ENCODE data around the gene PLCH2. TPM values are rescaled to one million over a fixed set of nuclear protein-coding genes. Genes with fewer than 3 reads are reported as not detected.
A peak's percentile ranks its signal among the peaks of the same experiment; 100 is the strongest.

Gene PLCH2
- total and polyA plus RNA-seq, 9 of the 15 experiments (the other 6 are each of a cell fraction or from before 2014, with no cell fraction given): 0.16 TPM; not detected in 8

GRCh38 chr1:2449636-2450454, 26.2 kb upstream of the PLCH2 start:
- in situ Hi-C loops (cut with MboI) (no loop called here), intact Hi-C loops (cut with micrococcal nuclease) (no loop called here)
- ATAC-seq: peak; percentile 5; the same call in 2 of the 3 replicates
- peaks cover 10% of the 10 kb centered on the region for H4K20me1 ChIP-seq (replicated peaks; ENCODE audit: control insufficient read depth, insufficient read depth, low read length)
- H3K9me3 ChIP-seq (replicated peaks; ENCODE audit: control insufficient read depth, insufficient read depth, low read depth, low read length): no peaks in the 10 kb centered on the region
- H3K4me1 ChIP-seq (replicated peaks in 1 of 2; ENCODE audit: control insufficient read depth in 2 of 2, insufficient read depth in 2 of 2, low read length in 2 of 2): peaks cover 0 to 69% of the 10 kb centered on the region in 2 experiments; a peak in 3 of 5 replicates
- no peak overlapping the region for H3K4me2 ChIP-seq (ENCODE audit: insufficient read depth, low read length)
- TF ChIP-seq ZEB2 (IDR thresholded peaks at IDR 0.05) (no peak), COPS2 (conservative IDR thresholded peaks at IDR 0.05) (no peak)
- TF ChIP-seq, protein P1, sequence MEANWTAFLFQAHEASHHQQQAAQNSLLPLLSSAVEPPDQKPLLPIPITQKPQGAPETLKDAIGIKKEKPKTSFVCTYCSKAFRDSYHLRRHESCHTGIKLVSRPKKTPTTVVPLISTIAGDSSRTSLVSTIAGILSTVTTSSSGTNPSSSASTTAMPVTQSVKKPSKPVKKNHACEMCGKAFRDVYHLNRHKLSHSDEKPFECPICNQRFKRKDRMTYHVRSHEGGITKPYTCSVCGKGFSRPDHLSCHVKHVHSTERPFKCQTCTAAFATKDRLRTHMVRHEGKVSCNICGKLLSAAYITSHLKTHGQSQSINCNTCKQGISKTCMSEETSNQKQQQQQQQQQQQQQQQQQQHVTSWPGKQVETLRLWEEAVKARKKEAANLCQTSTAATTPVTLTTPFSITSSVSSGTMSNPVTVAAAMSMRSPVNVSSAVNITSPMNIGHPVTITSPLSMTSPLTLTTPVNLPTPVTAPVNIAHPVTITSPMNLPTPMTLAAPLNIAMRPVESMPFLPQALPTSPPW (CRISPR knock-in tag; IDR thresholded peaks at IDR 0.05): 0 out of 2 replicates have a peak, but pooled peaks have one; percentile 18
- POLR2A ChIA-PET: interaction anchor here (1.0 to 1.3 kb wide), 5 partner anchors 8 to 96 kb away, joined by 3 to 5 read pairs (median 3); partner anchors contain the start of gene PEX10
- 4% methylated on average over 19 of the region's 23 CpGs for WGBS (ENCODE audit: insufficient coverage, low coverage, missing lambda C conversion rate)
- no peaks in the 10 kb centered on the region for H3K79me2 ChIP-seq (ENCODE audit: control insufficient read depth, insufficient read depth, low read length)
- H3K36me3 ChIP-seq (ENCODE audit: control insufficient read depth, insufficient read depth, low read length): no peaks in the 10 kb centered on the region
- no TSS peak for BruUV-seq (replicated peaks)
- no peak overlapping the region for H3K27ac ChIP-seq (ENCODE audit: extremely low read depth, low read depth, low read length)
- H3K4me3 ChIP-seq: no peak overlapping the region
- peaks cover 17 to 73% of the 10 kb centered on the region in 2 experiments; a peak in 4 of 5 replicates for H3K27me3 ChIP-seq (ENCODE audit: control insufficient read depth in 2 of 2, insufficient read depth in 2 of 2, low read length in 2 of 2)
- CTCF ChIA-PET (ENCODE audit: low intra/inter-chr PET ratio): no interaction called here
- no peak for DNase-seq (ENCODE audit: extremely low read depth in 1 of 4, low spot score in 3 of 4)
- FAIRE-seq: no peak
- no peak overlapping the region for H2AFZ ChIP-seq (ENCODE audit: low read depth, low read length)
- peak overlapping the region in 1 of 2 experiments; percentile 17; a peak in 1 of 4 replicates for H3K9ac ChIP-seq (ENCODE audit: insufficient read depth in 1 of 2, low read depth in 2 of 2, low read length in 2 of 2)
- no peaks in the 10 kb centered on the region for H3K9me1 ChIP-seq (ENCODE audit: control insufficient read depth, insufficient read depth, low read length)
